ENCODE measurements around the gene TLE4.
"Not testable (repeated sequence)": the region's sequence is repeated elsewhere in the genome, so short reads cannot be mapped to it uniquely, and the experiment has no call there.

Gene TLE4

GRCh38 chr9:79630521-79631403 lies 59.0 kb downstream of the TLE4 start:
- in situ Hi-C loops (cut with MboI; ENCODE audit: low sequenced_read_pairs) = no loop called here

- in situ Hi-C loops (cut with MboI; ENCODE audit: low sequenced_read_pairs) = no loop called here
Measured at GRCh38 chr9:79632060-79632459, 60.3 kb downstream of the TLE4 start.

GRCh38 chr9:79632705-79633104 lies 60.9 kb downstream of the TLE4 start:
- in situ Hi-C loops (cut with MboI; ENCODE audit: low sequenced_read_pairs) = no loop called here

- in situ Hi-C loops (cut with MboI; ENCODE audit: low sequenced_read_pairs) = no loop called here
Measured at GRCh38 chr9:79633558-79633957, 61.8 kb downstream of the TLE4 start.

- in situ Hi-C loops (cut with MboI; ENCODE audit: low sequenced_read_pairs) = no loop called here
Measured at GRCh38 chr9:79637177-79637925, 65.6 kb downstream of the TLE4 start.

- in situ Hi-C loops (cut with MboI; ENCODE audit: low sequenced_read_pairs) = no loop called here
Measured at GRCh38 chr9:79638806-79639205, 67.0 kb downstream of the TLE4 start.

- in situ Hi-C loops (cut with MboI; ENCODE audit: low sequenced_read_pairs) = no loop called here
Measured at GRCh38 chr9:79639354-79639753, 67.6 kb downstream of the TLE4 start.

- in situ Hi-C loops (cut with MboI; ENCODE audit: low sequenced_read_pairs) = not testable (repeated sequence)
Measured at GRCh38 chr9:79640067-79640466, 68.3 kb downstream of the TLE4 start.

GRCh38 chr9:79641070-79641469 lies 69.3 kb downstream of the TLE4 start:
- in situ Hi-C loops (cut with MboI; ENCODE audit: low sequenced_read_pairs) = no loop called here

- in situ Hi-C loops (cut with MboI; ENCODE audit: low sequenced_read_pairs) = no loop called here
Measured at GRCh38 chr9:79642671-79643070, 70.9 kb downstream of the TLE4 start.

GRCh38 chr9:79644048-79644447 lies 72.3 kb downstream of the TLE4 start:
- in situ Hi-C loops (cut with MboI; ENCODE audit: low sequenced_read_pairs) = no loop called here

GRCh38 chr9:79644601-79645000 lies 72.8 kb downstream of the TLE4 start:
- in situ Hi-C loops (cut with MboI; ENCODE audit: low sequenced_read_pairs) = no loop called here

GRCh38 chr9:79645110-79645509 lies 73.3 kb downstream of the TLE4 start:
- in situ Hi-C loops (cut with MboI; ENCODE audit: low sequenced_read_pairs) = no loop called here

- in situ Hi-C loops (cut with MboI; ENCODE audit: low sequenced_read_pairs) = no loop called here
Measured at GRCh38 chr9:79646096-79646495, 74.3 kb downstream of the TLE4 start.

GRCh38 chr9:79651251-79651795 lies 79.6 kb downstream of the TLE4 start:
- in situ Hi-C loops (cut with MboI; ENCODE audit: low sequenced_read_pairs) = no loop called here

GRCh38 chr9:79652598-79652997 lies 80.8 kb downstream of the TLE4 start:
- in situ Hi-C loops (cut with MboI; ENCODE audit: low sequenced_read_pairs) = no loop called here

- in situ Hi-C loops (cut with MboI; ENCODE audit: low sequenced_read_pairs) = not testable (repeated sequence)
Measured at GRCh38 chr9:79654591-79655382, 83.0 kb downstream of the TLE4 start.

- in situ Hi-C loops (cut with MboI; ENCODE audit: low sequenced_read_pairs) = no loop called here
Measured at GRCh38 chr9:79655551-79655950, 83.8 kb downstream of the TLE4 start.

- in situ Hi-C loops (cut with MboI; ENCODE audit: low sequenced_read_pairs) = no loop called here
Measured at GRCh38 chr9:79656169-79656568, 84.4 kb downstream of the TLE4 start.

- in situ Hi-C loops (cut with MboI; ENCODE audit: low sequenced_read_pairs) = no loop called here
Measured at GRCh38 chr9:79657891-79658290, 86.1 kb downstream of the TLE4 start.

- in situ Hi-C loops (cut with MboI; ENCODE audit: low sequenced_read_pairs) = no loop called here
Measured at GRCh38 chr9:79658926-79659325, 87.2 kb downstream of the TLE4 start.
